ENCODE measurements around the gene PTMS.
"Not testable (repeated sequence)": the region's sequence is repeated elsewhere in the genome, so short reads cannot be mapped to it uniquely, and the experiment has no call there.

- TF ChIP-seq, protein P1, sequence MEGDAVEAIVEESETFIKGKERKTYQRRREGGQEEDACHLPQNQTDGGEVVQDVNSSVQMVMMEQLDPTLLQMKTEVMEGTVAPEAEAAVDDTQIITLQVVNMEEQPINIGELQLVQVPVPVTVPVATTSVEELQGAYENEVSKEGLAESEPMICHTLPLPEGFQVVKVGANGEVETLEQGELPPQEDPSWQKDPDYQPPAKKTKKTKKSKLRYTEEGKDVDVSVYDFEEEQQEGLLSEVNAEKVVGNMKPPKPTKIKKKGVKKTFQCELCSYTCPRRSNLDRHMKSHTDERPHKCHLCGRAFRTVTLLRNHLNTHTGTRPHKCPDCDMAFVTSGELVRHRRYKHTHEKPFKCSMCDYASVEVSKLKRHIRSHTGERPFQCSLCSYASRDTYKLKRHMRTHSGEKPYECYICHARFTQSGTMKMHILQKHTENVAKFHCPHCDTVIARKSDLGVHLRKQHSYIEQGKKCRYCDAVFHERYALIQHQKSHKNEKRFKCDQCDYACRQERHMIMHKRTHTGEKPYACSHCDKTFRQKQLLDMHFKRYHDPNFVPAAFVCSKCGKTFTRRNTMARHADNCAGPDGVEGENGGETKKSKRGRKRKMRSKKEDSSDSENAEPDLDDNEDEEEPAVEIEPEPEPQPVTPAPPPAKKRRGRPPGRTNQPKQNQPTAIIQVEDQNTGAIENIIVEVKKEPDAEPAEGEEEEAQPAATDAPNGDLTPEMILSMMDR (conservative IDR thresholded peaks at IDR 0.05 in 1 of 2, IDR thresholded peaks at IDR 0.05 in 1 of 2; ENCODE audit: low read depth in 1 of 2, low read length in 2 of 2) = not testable (repeated sequence)
- not testable (repeated sequence) for TF ChIP-seq EZH2 (IDR thresholded peaks at IDR 0.05; ENCODE audit: low read length, missing control alignments)
Observed at GRCh38 chr12:6742080-6742479, 24.1 kb upstream of the PTMS start.

Data from fibroblast of lung (primary cell).